Activated CD4-positive, alpha-beta T cell treated with anti-CD3 and anti-CD28 coated beads for 1 hour (primary cell): Measurements from ENCODE around the gene MOGAT1.
A peak's percentile ranks its signal among the peaks of the same experiment; 100 is the strongest.
"Not testable (repeated sequence)": the region's sequence is repeated elsewhere in the genome, so short reads cannot be mapped to it uniquely, and the experiment has no call there.

Experiments
- DNase-seq: peaks from one replicate; pipeline ENCODE4 v3.0.0-alpha.2; 2020

MOGAT1 gene

GRCh38 chr2:222672068-222672401 lies 577 bp downstream of the MOGAT1 start:
- DNase-seq, result no peak

DNA sequence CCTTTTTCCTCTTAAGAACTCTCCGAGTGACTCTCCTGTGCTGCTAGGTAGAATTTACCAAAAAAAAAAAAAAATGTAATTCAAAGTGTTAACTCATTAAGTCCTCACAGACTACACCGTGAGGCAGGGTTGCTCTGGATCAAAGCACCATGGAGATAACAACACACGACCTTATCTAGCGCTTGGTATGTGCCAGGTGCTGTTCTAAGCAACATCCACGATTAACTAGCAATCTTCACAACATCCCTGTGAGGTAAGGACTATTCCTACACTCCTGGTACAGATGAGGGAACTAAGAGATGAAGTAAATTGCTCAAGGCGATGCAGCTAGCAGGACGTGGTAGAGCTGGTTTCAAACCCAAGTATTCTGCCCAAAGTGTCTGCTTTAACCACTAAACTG lies 1.8 kb downstream of the MOGAT1 start:
- no peak for DNase-seq

- no peak for DNase-seq
Measured at GRCh38 chr2:222673883-222674282, 2.4 kb downstream of the MOGAT1 start.

DNA sequence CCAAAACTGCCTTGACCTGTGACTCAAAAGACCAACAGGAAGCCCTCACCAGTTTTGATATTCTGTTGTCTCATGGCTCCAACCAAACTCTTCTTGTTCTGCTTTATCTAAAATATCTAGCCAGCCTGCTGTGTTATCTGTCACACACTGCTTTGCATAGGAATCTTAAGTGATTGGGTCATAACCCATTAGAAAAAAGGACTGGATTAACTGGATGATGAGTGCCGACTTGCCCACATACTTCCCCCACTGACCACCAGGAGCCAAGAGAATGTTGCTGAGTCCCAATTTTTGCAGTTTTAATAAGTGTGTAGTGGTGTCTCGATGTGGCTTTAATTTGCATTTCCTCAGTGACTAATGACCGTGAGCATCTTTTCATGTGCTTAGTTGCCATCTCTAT lies 6.5 kb downstream of the MOGAT1 start:
- no peak for DNase-seq

- no peak for DNase-seq
Measured at GRCh38 chr2:222683805-222684204, 12.3 kb downstream of the MOGAT1 start.

GRCh38 chr2:222686086-222686750 lies 14.8 kb downstream of the MOGAT1 start:
- DNase-seq, result no peak

- DNase-seq, result no peak
Measured at GRCh38 chr2:222688917-222689316, 17.5 kb downstream of the MOGAT1 start.

DNA sequence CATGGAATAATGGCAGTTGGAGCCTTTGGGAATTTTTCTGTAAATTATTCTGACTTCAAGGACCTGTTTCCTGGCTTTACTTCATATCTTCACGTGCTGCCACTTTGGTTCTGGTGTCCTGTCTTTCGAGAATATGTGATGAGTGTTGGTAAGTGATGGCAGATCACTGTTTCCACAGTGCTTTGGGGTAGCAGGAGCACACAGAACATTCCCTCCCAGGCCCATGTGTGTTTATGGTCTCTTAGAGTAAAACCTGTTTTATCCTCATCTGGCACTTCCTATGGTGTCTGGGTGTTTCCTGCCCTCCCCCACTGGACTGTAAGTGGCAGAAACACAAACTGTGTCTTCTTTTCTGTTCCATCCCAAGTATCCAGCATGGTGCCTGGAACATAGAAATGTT lies 17.9 kb downstream of the MOGAT1 start:
- no peak for DNase-seq

DNA sequence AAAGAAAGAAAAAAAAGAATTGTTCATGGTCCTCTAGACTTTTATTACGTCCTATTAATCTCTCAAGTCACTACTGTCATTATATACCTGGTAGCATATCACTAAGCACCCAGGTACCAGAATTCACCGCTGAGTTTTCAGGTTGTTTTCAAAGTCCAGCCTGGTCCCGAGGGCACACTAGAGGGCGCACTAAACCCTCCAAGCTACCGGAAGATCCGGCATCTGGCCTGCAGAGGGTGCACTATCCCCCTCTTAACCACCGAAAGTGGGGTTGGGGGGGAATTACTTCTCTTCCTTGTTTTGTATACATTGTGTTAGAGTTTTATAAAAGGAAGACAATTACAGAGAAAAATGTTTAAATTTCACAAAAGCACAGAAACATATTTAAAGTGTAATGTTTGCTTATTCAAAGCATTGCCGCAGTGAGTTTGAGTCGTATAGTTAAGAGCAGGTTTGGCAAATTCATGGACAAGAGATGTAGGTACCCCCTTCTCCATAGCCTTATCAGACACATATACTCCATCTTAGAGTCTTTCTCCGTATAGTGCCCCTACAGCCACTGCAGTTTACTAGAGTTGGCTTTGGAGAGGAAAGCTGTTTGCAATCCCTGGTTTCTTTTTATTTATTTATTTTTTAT lies 19.2 kb downstream of the MOGAT1 start:
- DNase-seq, result peak; percentile 48

GRCh38 chr2:222693413-222693812 lies 22.0 kb downstream of the MOGAT1 start:
- DNase-seq, result not testable (repeated sequence)

GRCh38 chr2:222693837-222694236 lies 22.4 kb downstream of the MOGAT1 start:
- DNase-seq, result no peak

GRCh38 chr2:222698276-222698675 lies 26.8 kb downstream of the MOGAT1 start:
- no peak for DNase-seq

DNA sequence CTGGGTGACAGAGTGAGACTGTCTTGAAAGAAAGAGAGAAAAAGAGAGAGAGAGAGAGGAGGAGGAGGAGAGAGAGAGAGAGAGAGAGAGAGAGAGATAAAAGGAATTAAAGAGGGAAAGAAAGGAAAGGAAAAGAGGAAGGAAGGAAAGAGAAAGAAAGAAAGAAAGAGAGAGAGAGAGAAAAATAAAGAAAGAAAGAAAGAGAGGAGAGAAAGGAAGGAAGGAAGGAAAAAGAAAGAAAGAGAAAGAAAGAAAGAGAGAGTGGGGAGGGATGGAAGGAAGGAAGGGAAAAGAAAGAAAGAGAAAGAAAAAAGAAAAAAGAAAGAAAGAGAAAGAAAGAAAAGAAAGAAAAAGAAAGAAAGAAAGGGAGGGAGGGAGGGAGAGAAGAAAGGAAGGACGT lies 29.8 kb downstream of the MOGAT1 start:
- no peak for DNase-seq

DNA sequence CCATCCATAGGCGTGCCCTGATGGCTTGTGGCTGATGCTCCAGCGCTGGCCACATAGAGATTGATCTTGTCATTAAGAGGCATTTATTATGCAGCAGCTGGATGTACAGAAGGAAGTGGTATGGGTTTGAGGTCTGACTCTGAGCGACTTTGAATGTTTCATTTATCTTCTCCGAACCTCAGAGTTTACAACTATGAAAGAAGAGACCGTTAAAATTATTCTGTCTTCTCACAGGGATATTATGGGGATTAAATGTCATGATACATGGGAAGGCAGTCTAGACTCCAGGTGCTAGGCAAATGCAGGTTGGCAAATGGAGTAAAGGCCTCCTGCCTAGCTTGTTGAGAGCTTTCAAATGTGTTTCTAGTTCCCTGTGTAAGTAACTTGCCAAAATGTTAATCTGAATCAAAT lies 30.3 kb downstream of the MOGAT1 start:
- DNase-seq, result no peak

- DNase-seq, result no peak
Measured at GRCh38 chr2:222703091-222703490, 31.6 kb downstream of the MOGAT1 start.

DNA sequence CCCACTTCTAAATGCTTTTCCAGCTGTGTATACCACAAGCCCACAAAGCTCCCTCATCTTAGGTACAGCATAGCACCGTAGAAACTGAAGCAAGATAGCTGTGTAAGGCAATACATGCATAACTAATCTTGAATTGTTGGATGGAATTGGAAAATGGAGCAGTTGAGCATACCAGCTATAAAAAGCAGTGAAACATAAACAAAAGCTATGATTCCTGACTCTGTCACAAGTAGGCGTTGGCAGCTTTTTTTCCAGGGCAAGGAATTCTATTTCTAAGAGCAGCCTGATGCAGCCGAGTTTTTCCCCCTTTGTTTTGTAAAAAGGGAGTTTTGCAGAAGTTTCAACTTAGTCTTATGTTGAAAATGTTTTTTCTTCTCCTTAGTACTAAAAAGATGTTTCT lies 32.4 kb downstream of the MOGAT1 start:
- DNase-seq, result no peak

- DNase-seq, result no peak
Measured at GRCh38 chr2:222706616-222707015, 35.2 kb downstream of the MOGAT1 start.

DNA sequence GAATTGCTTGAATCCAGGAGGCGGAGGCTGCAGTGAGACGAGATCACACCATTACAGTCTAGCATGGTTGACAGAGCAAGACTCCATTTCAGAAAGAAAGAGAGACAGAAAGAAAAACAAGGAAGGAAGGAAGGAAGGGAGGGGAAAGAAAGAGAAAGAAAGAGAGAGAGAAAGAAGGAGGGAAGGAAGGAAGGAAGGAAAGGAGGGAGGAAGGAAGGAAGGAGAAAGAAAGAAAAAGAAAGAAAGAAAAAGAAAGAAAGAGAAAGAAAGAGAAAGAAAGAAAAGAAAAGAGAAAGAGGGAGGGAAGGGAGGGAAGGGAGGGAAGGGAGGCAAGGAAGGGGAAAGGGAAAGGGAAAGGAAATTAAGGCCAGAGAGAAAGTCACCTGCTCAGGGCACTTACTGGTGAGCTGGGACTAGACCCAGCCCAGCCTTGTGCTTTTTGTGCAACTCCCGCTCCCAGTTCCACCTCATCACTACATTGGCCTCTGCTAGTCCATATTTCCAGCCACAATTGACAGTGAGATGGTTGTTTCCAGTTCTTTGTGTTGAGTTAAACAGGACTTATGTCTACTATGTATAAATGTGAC lies 35.7 kb downstream of the MOGAT1 start:
- DNase-seq, result no peak

DNA sequence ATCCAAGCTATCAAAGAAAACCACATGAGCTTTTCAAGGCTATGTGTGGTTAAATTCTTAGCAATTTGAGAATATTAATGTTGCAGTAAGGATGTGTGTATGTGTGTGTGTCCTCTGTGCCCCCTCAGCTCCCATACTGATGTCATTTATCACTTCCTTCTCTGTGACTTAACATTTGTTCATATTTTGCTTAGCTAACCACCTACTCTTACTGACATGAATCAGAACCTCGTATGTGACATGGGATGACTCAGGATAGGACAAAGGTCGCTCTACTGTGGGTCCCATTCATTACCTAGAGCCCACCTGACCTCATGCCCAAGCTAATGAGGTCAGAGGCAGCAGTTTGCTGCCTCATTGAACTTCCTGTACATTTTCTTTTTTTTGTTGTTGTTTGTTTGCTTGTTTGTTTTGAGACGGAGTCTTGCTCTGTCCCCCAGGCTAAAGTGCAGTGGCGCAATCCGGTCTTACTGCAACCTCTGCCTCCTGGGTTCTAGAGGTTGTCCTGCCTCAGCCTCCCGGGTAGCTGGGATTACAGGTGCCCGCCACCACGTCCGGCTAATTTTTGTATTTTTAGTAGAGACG lies 36.3 kb downstream of the MOGAT1 start:
- DNase-seq, result no peak

DNA sequence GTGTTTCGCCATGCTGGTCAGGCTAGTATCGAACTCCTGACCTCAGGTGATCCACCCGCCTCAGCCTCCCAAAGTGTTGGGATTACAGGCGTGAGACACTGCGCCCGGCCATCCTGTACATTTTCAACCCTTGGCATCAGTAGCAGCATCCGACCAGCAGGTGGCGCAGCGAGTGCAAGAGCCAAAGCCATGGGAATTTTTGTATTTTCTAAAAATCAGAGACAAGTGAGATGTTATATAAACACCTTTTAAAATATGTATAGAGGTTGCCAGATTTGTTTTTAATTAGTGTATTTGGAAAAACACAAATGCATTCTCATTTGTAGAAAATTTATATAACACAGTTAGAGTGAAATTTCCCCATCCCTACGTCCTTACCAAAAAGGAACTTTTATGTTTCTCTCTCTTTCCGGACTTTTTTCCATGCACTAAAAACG lies 36.8 kb downstream of the MOGAT1 start:
- peak; percentile 57 for DNase-seq

DNA sequence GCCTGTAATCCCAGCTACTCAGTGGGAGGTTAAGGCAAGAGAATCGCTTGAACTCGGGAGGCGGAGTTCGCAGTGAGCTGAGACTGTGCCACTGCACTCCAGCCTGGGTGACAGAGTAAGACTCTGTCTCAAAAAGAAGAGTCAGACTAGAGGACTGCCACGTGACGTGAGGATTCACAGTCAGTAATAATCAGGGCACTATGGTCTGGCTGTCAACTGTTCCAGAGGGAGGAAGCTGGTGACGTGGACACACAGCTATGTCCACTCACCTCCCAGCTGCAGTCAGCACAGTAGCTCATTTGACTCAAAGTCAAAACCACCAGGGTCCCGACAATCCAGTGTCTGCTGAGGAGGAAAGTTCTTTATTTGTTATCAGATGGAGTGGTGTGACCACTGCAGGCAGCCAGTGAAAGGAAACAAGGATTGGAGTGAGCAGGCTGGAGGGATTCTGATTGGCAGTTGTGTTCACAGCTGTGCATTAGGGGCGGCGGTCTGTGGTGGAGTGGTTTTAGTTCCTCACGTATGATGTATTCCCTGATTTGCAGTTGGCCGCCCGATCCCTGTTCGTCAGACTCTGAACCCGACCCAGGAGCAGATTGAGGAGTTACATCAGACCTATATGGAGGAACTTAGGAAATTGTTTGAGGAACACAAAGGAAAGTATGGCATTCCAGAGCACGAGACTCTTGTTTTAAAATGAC lies 37.9 kb downstream of the MOGAT1 start:
- no peak for DNase-seq

DNA sequence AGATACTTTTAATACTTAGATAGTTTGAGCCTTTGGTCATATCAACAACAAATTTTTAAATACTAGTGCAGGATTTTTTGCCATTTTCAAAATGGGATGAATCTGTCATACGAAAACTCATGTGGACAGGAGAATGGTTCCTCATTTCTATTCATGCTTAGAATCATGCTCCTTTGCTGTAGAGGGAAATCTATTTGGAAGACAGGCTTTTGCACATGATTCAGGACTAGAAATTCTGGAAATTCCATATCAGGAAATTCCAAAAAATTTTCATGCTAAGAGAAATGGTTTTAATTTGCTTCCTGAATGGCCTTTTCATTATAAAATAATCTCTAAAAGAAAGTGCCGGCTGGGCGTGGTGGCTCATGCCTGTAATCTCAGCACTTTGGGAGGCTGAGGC lies 39.3 kb downstream of the MOGAT1 start:
- no peak for DNase-seq

- DNase-seq, result no peak
Measured at GRCh38 chr2:222711315-222711940, 40.0 kb downstream of the MOGAT1 start.
